ENCODE data around the gene SP100. TPM values are rescaled to one million over a fixed set of nuclear protein-coding genes. Genes with fewer than 3 reads are reported as not detected.

SP100 gene
- total and polyA plus RNA-seq, 2 of the 13 experiments (the other 11 are each of a cell fraction or from before 2014, with no cell fraction given): 12.6 to 16.5 TPM

- TF ChIP-seq ZNF770 (CRISPR knock-in tag; IDR thresholded peaks at IDR 0.05) (peak; percentile 54; the same call in 1 of the 2 replicates), POLR2AphosphoS2 (IDR thresholded peaks at IDR 0.05; ENCODE audit: low read depth, low read length) (no peak), ATRX (CRISPR knock-in tag; IDR thresholded peaks at IDR 0.05; ENCODE audit: borderline replicate concordance) (no peak), ATF4 (CRISPR knock-in tag; IDR thresholded peaks at IDR 0.05) (peak in 1 of 2 experiments; percentile 54; a peak in 2 of 4 replicates), ZNF121 (CRISPR knock-in tag; IDR thresholded peaks at IDR 0.05) (peak; percentile 57), ATF7 (IDR thresholded peaks at IDR 0.05) (peak; percentile 57), ATF7 (CRISPR knock-in tag; IDR thresholded peaks at IDR 0.05) (no peak), CCDC6 (CRISPR knock-in tag; IDR thresholded peaks at IDR 0.05) (no peak), FOSL2 (CRISPR knock-in tag; IDR thresholded peaks at IDR 0.05) (peak; percentile 76), MZF1 (CRISPR knock-in tag; IDR thresholded peaks at IDR 0.05; ENCODE audit: borderline replicate concordance) (no peak), TSC22D2 (CRISPR knock-in tag; IDR thresholded peaks at IDR 0.05; ENCODE audit: borderline replicate concordance) (no peak), ZBTB4 (CRISPR knock-in tag; IDR thresholded peaks at IDR 0.05; ENCODE audit: borderline replicate concordance) (no peak), ARHGAP35 (CRISPR knock-in tag; IDR thresholded peaks at IDR 0.05; ENCODE audit: borderline replicate concordance) (no peak), ZNF562 (CRISPR knock-in tag; IDR thresholded peaks at IDR 0.05; ENCODE audit: borderline replicate concordance) (no peak)
Measured at GRCh38 chr2:230552181-230552580, 136.2 kb downstream of the SP100 start (continued).

All from HepG2 (cell line).